ENCODE data around the gene DAP3.
"Not testable (repeated sequence)": the region's sequence is repeated elsewhere in the genome, so short reads cannot be mapped to it uniquely, and the experiment has no call there.

The DAP3 gene

GRCh38 chr1:155717041-155717440 is 28.1 kb downstream of the DAP3 start:
- DNase-seq (ENCODE audit: low read depth in 1 of 2, low spot score in 1 of 2): no peak

GRCh38 chr1:155718524-155719115 is 29.7 kb downstream of the DAP3 start:
- not testable (repeated sequence) for DNase-seq (ENCODE audit: low read depth in 1 of 2, low spot score in 1 of 2)

DNA sequence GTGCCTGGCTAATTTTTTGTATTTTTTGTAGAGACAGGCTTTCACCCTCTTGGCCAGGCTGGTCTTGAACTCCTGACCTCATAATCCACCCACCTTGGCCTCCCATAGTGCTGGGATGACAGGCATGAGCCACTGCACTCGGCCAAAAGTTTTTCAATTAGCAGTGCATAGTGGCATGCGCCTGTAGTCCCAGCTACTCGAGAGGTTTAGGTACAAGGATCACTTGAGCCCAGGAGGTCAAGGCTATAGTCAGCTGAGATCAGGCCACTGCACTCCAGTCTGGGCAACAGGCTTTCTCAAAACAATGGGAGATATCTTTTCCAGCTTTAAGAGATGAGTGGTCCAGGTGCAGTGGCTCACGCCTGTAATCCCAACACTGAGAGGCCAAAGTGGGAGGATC is 30.8 kb downstream of the DAP3 start:
- DNase-seq (ENCODE audit: low read depth in 1 of 2, low spot score in 1 of 2): no peak

GRCh38 chr1:155725142-155725541 is 36.3 kb downstream of the DAP3 start:
- no peak for DNase-seq (ENCODE audit: low read depth in 1 of 2, low spot score in 1 of 2)

- no peak for DNase-seq (ENCODE audit: low read depth in 1 of 2, low spot score in 1 of 2)
These were observed 40.4 kb downstream of the DAP3 start for GRCh38 chr1:155729031-155729898.

DNA sequence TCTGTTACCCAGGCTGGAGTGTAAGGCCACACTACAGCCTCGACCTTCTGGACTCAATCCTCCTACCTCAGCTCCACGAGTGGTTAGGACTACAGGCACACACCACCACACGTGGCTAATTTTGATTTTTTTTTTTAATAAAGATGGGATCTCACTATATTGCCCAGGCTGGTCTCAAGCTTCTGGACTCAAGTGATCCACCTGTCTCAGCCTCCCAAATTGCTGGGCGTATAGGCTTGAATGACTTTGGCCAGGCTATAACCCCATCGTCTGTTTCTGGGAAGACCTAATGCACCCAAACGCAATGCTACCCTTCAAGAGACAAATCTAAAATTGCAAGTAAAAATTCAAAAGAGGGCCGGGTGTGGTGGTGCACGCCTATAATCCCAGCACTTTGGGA is 52.1 kb downstream of the DAP3 start:
- no peak for DNase-seq (ENCODE audit: low read depth in 1 of 2, low spot score in 1 of 2)

GRCh38 chr1:155741908-155742307 is 53.0 kb downstream of the DAP3 start:
- DNase-seq (ENCODE audit: low read depth in 1 of 2, low spot score in 1 of 2): no peak

GRCh38 chr1:155744711-155745283 is 55.9 kb downstream of the DAP3 start:
- DNase-seq (ENCODE audit: low read depth in 1 of 2, low spot score in 1 of 2): no peak

GRCh38 chr1:155745284-155746228 is 56.7 kb downstream of the DAP3 start:
- peak; percentile 76 to 95 for DNase-seq (ENCODE audit: low read depth in 1 of 2, low spot score in 1 of 2)

- not testable (repeated sequence) for DNase-seq (ENCODE audit: low read depth in 1 of 2, low spot score in 1 of 2)
These were observed 58.7 kb downstream of the DAP3 start for GRCh38 chr1:155747586-155747985.

DNA sequence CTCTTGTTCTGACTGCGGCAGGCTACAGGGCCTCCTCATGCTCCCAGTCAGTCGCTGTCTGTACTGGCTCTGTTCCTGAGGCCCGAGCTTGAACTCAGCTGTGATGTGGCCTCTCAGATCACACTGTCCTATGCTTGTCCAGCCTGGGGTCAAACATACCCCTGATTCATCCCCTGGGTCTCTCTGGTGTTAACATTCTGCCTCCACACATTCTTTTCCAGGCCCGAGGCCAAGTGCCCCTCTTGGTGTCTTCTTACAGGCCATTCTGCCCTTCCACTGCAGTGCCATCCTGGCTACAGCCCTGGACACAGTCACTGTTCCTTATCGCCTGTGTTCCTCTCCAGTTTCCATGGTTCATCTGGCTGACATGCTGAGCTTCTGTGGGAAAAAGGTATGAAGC is 59.2 kb downstream of the DAP3 start:
- not testable (repeated sequence) for DNase-seq (ENCODE audit: low read depth in 1 of 2, low spot score in 1 of 2)

DNA sequence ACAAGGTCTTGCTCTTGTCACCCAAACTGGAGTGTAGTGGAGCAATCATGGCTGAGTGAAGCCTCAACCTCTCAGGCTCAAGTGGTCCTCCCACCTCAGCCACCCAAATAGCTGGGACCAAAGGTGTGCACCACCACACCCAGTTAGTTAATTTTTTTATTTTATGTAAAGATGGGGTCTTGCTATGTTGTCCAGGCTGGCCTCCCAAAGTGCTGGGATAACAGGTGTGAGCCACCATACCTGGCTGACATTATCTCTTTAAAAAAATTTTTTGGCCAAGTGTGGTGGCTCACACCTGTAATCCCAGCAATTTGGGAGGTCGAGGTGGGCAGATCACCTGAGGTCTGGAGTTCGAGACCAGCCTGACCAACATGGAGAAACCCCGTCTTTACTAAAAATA is 70.1 kb downstream of the DAP3 start:
- DNase-seq (ENCODE audit: low read depth in 1 of 2, low spot score in 1 of 2): not testable (repeated sequence)

DNA sequence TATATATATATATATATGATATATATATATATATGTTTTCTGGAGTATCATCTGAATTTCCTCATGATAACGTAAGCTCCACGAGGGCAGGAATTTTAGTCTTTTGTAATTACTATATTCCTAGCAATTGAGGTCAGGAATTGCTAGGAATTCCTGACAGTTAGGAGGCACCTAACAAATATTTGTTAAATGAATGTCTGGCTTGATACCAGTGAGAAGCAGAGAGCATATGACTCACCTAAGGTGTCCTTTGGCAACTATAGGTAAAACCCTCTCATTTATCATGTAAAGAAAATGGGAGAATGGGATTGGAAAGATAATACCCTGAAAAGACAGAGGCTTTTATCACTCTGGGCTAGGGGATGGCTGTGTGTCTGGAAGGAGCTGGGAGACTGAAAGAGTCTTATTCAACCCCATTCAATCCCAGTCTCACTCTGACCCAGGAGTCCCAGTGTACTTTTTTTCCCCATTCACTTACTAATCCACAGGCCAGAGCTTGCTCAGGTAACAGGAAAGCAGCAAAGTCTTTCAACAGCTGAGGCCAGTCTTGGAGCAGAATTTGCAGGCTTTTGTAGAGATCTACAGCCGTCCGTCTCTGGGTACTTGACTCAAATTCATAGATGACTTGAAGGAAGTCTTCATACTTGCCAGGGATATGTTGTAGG is 71.2 kb downstream of the DAP3 start:
- no peak for DNase-seq (ENCODE audit: low read depth in 1 of 2, low spot score in 1 of 2)

- no peak for DNase-seq (ENCODE audit: low read depth in 1 of 2, low spot score in 1 of 2)
These were observed 72.0 kb downstream of the DAP3 start for GRCh38 chr1:155760751-155761475.

DNA sequence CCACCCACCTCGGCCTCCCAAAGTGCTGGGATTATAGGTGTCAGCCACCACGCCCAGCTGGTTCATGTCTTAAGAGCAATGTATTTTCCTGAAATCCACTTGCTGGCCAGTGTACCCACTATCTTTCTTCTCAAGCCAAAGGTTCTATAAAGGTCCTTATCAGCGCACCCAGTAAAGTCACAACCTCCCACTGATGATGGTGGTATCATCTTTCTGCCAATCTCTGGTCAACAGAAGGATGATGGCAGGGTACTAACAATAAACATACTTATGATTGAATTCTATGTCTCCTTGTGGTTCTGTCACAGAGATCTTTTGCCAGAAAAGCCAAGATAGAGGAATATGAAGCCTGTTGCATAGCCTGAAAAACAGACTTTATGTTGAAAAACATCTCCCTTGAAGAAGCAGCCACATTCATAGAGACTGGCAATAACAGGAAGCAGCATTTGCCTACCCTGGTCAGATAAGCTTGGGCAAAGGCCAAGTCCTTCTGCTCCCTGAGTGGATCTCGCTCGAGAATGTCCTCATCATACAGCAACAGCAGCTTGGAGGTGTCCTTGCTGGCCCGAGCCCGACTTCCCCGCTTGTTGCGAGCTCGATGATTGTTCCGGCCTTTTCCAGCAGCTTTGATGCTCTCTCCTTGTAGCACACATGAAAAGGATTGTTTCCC is 73.0 kb downstream of the DAP3 start:
- no peak for DNase-seq (ENCODE audit: low read depth in 1 of 2, low spot score in 1 of 2)

- DNase-seq (ENCODE audit: low read depth in 1 of 2, low spot score in 1 of 2): not testable (repeated sequence)
These were observed 74.4 kb downstream of the DAP3 start for GRCh38 chr1:155763090-155763815.

DNA sequence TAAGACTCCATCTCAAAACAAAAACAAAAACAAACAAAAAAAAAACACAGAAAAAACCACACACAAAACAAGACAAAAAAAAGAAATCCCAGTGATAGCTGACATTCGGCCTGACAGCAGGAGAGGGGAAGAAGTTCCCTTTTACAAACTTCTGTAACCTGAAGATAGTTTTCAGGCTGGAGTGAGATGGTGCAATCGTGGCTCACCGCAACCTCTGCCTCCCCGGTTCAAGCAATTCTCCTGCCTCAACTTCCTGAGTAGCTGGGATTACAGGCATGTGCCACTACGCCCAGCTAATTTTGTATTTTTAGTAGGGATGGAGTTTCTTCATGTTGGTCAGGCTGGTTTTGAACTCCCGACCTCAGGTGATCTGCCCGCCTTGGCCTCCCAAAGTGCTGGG is 75.1 kb downstream of the DAP3 start:
- DNase-seq (ENCODE audit: low read depth in 1 of 2, low spot score in 1 of 2): not testable (repeated sequence)

GRCh38 chr1:155767399-155767989 is 78.6 kb downstream of the DAP3 start:
- DNase-seq (ENCODE audit: low read depth in 1 of 2, low spot score in 1 of 2): not testable (repeated sequence)

Data from stimulated activated CD4-positive, alpha-beta T cell treated with anti-CD3 and anti-CD28 coated beads, Interleukin-15, amount 100 ng/mL, for 1 hour (primary cell).